ENCODE results near the gene USP13.

- TF ChIP-seq GATA2 (IDR thresholded peaks at IDR 0.05; ENCODE audit: low read depth, low read length) (no peak), GATA3 (IDR thresholded peaks at IDR 0.05; ENCODE audit: low read depth, low read length) (no peak)
These were observed 36.0 kb downstream of the USP13 start for GRCh38 chr3:179688850-179689249.

Measured in SH-SY5Y (cell line).